AG10803 (cell line): ENCODE measurements around the gene NMT2.

Experiments
- DNase-seq: peaks from one replicate; pipeline ENCODE4 v3.0.0; 2010; ENCODE audit warnings: low read depth
- H3K4me3 ChIP-seq: 2 replicates; pipeline ENCODE4 v1.5.1; 2011; ENCODE audit warnings: mild to moderate bottlenecking, low read length, control low read depth
- TF ChIP-seq, protein P1 (sequence below): conservative IDR thresholded peaks from 2 replicates; pipeline ENCODE4 v1.5.1; 2011; ENCODE audit warnings: mild to moderate bottlenecking, low read length, control low read depth, inconsistent platforms

Gene NMT2

DNA sequence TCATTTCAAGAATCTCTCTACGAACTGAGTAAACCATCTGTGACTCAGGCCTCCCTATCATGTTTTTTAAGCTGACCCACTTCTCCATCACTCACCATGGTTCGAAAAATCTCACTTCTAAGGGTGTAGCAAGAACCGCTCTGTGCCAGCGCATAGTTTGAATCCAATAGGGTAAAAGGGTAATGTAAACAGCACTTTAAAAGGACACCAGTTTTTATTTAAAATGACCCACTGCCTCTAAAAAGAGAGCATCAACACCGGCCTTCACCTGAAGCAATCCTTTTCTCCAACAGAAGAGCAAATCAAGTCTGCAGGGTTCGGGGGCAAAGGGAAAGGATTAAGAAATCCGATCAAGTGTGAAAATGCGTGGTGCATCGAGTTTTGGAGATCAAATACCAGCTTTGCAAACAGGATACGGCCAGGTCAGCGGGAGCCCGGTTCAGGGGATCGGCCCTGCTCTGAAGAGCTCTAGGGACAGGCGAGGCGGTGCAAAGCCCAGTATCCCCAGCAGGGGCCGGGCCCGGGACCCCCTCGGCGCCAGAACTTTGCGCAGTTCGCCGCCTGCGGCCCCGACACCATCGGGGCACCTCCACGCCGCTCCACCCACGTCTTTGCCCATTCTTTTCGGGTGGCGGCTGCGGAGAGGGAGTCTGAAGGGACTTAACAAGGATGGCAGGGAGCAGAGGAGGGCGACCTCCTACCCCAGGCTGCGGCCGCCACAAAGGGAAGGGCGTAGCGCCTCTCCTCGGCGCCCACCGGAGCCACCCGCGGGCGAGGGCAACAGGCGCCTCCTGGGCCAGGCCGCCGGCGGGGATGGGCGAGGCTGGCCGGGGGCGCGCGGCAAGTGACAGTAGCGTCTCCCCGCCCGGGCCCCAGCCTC is 842 bp downstream of the NMT2 start:
- TF ChIP-seq, protein P1, sequence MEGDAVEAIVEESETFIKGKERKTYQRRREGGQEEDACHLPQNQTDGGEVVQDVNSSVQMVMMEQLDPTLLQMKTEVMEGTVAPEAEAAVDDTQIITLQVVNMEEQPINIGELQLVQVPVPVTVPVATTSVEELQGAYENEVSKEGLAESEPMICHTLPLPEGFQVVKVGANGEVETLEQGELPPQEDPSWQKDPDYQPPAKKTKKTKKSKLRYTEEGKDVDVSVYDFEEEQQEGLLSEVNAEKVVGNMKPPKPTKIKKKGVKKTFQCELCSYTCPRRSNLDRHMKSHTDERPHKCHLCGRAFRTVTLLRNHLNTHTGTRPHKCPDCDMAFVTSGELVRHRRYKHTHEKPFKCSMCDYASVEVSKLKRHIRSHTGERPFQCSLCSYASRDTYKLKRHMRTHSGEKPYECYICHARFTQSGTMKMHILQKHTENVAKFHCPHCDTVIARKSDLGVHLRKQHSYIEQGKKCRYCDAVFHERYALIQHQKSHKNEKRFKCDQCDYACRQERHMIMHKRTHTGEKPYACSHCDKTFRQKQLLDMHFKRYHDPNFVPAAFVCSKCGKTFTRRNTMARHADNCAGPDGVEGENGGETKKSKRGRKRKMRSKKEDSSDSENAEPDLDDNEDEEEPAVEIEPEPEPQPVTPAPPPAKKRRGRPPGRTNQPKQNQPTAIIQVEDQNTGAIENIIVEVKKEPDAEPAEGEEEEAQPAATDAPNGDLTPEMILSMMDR, result peak; percentile 50
- DNase-seq, result peak; percentile 44
- peak overlapping the region; percentile 77 for H3K4me3 ChIP-seq

DNA sequence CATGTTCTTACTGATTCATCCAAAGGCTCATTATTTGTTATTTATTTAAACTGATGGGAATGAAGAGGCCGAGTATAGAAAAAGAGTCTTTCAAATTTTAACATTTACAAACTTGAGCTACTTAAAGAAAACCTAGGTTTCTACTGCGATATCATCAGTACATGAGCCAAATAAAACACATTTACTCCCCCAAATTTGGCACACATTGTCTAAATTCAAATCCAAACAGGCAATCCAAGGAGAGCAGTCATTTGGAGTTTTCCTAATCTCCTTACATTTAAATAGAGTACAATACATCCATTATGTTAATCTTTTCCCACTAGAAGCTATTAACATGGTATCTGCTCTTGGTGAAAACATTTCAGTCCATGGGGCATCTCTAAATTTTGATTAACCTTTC is 2.2 kb downstream of the NMT2 start:
- DNase-seq, result no peak
- no peak overlapping the region for H3K4me3 ChIP-seq
- TF ChIP-seq, protein P1, result no peak

DNA sequence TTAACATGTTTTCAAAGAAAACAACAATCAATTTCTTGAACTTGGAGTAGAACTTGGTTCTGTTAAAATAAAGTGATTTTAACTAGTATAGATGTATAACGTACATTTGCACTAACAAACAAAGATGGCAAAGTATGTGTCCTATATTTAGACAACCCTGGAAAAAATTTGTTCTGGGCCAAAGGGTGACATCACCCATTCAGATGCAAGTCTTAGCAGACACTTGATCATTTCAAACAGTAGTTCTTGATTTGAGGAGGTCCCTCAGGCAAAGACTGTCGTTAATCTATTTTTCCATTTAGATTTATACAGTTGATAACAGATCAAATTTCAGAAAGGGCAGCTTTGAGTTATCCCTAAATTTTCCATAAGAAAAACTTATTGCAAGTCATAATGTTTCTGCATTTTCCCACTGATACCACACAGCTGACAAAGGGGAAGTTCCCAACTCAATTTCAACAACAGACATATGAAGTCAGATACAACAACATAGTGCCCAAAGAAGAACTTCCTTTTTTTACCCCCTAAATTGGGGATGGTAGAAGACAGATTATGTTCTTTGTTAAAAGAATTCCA is 5.2 kb downstream of the NMT2 start:
- TF ChIP-seq, protein P1, result no peak
- no peak for DNase-seq

DNA sequence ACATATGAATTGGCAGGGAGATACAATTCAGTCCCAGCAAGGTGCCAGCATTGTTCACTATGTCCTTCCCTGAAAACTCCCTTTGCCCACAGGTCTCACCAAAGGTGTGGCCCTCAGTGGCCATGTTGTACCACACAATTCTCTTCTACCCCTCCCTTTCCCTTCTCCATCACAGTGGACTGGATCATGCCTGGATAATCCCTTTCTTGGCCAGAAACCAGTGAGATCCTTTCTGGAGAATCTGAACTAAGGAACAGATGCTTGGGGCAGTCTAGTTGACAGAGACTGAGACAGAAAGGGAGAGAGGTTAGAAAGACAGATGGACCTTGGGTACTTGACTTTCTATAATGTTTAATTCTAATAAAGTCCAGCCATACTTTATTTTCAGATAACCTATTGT is 9.5 kb downstream of the NMT2 start:
- TF ChIP-seq, protein P1, result no peak
- DNase-seq, result no peak

More for the DNA sequence above, 5.2 kb downstream of the NMT2 start:
- H3K4me3 ChIP-seq, result no peak overlapping the region

DNA sequence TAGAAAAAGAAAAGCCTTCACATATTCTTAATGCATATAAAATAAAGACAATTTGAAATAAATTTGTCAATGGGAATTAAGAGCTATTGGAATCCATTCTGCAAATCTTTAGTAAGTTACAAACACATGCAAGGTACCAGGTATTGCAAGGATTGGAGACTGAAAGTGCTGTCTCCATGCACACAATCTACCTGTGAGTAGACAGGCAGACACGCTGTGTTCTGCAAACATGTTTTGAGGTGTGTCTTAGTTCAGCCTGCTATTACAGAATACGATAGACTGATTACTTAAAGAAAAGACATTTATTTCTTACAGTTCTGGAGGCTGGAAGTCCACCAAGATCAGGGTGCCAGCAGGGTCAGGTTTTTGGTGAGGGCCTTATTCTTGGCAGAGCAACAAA is 10.0 kb downstream of the NMT2 start:
- no peak overlapping the region for H3K4me3 ChIP-seq
- TF ChIP-seq, protein P1, result no peak
- DNase-seq, result no peak

More for the DNA sequence above, 9.5 kb downstream of the NMT2 start:
- no peak overlapping the region for H3K4me3 ChIP-seq

DNA sequence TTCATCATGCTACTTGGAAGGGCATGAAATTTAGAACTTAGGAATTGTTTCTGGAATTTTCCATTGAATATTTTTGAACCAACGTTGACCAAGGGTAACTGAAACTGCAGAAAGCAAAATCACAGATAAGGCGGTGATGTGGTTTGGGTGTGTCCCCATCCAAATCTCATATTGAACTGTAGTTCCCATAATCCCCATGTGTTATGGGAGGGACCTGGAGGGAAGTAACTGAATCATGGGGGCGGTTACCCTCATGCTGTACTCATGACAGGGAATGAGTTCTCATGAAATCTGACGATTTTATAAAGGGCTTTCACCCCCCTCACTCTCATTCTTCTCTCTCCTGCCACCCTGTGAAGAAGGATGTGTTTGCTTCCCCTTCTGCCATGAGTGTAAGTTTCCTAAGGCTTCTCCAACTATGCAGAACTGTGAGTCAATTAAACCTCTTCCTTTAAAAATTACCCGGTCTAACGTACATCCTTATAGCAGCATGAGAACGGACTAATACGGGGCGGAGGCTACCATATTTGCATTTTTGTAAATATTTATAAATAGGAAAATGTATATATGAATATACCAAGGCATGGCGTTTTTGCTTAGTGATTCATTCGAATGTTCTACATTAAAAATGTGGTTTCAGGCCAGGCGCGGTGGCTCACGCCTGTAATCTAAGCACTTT is 12.4 kb downstream of the NMT2 start:
- no peak overlapping the region for H3K4me3 ChIP-seq
- DNase-seq, result no peak
- TF ChIP-seq, protein P1, result no peak
